SK-N-SH (cell line): ENCODE results near the gene PODN. TPM values are rescaled to one million over a fixed set of nuclear protein-coding genes. Genes with fewer than 3 reads are reported as not detected.

Experiments used
- CTCF ChIA-PET: fragments of 300-600, 350-600 bp; formaldehyde crosslinking; extraction: SDS; loops from one replicate; lab custom pipeline; 2021; lab: Yijun Ruan, JAX
- POLR2A ChIA-PET: fragments of 350-600 bp; sonication (Branson Sonifier 250); formaldehyde crosslinking; extraction: SDS; loops from one replicate; lab custom pipeline; 2020; ENCODE audit warnings: antibody characterized with exemption, inconsistent platforms; lab: Yijun Ruan, JAX
- DNase-seq: peaks from one replicate; pipeline ENCODE4 v3.0.0; 2012
- H2AFZ ChIP-seq: fragments of 200-600 bp; sonication (generic); 2 replicates; pipeline ENCODE4 v1.8.1; 2016; ENCODE audit warnings: antibody characterized with exemption, mild to moderate bottlenecking, low read depth
- H3F3A ChIP-seq: fragments of 200-600 bp; sonication (generic); replicated peaks from 2 replicates; pipeline ENCODE3; 2016; ENCODE audit warnings: antibody characterized with exemption, mild to moderate bottlenecking; ENCODE audit not compliant: insufficient read depth
- H3K27ac ChIP-seq, 2 experiments: fragments of 200-500 bp in 1 of 2; fragments of 200-600 bp in 1 of 2; sonication (Bioruptor generic) in 1 of 2; sonication (generic), shearing (Covaris generic) in 1 of 2; 2 replicates each; pipeline versions ENCODE4 v1.5.1 to v1.6.1; 2014 to 2016; ENCODE audit warnings: low read depth in 2 of 2, inconsistent platforms in 1 of 2, low read length in 1 of 2, mild to moderate bottlenecking in 1 of 2, mixed read lengths in 1 of 2
- H3K27me3 ChIP-seq: fragments of 200-600 bp; sonication (generic), shearing (Covaris generic); 2 replicates; pipeline ENCODE4 v1.6.1; 2016; ENCODE audit warnings: mixed run types; ENCODE audit not compliant: insufficient read depth
- H3K36me3 ChIP-seq, 2 experiments: fragments of 200-500 bp in 1 of 2; fragments of 200-600 bp in 1 of 2; sonication (Bioruptor generic) in 1 of 2; sonication (generic) in 1 of 2; replicated peaks in 1 of 2; 2 replicates each; pipeline versions ENCODE3 to v1.5.1; 2014 to 2016; ENCODE audit warnings: low read length in 1 of 2, mild to moderate bottlenecking in 1 of 2; ENCODE audit not compliant: insufficient read depth in 2 of 2, control insufficient read depth in 1 of 2
- H3K4me1 ChIP-seq, 2 experiments: fragments of 200-500 bp in 1 of 2; fragments of 200-600 bp in 1 of 2; sonication (Bioruptor generic) in 1 of 2; sonication (generic), shearing (Covaris generic) in 1 of 2; 2 replicates each; pipeline versions ENCODE4 v1.5.1 to v1.6.1; 2014 to 2016; ENCODE audit warnings: low read depth in 1 of 2, low read length in 1 of 2, mixed run types in 1 of 2; ENCODE audit not compliant: insufficient read depth in 2 of 2, control insufficient read depth in 1 of 2
- H3K4me2 ChIP-seq: fragments of 200-600 bp; sonication (generic), shearing (Covaris generic); 2 replicates; pipeline ENCODE4 v1.6.1; 2017; ENCODE audit warnings: mixed run types
- H3K4me3 ChIP-seq, 2 experiments: fragments of 200-500 bp in 1 of 2; fragments of 200-600 bp in 1 of 2; sonication (Bioruptor generic) in 1 of 2; sonication (generic), shearing (Covaris generic) in 1 of 2; 2 replicates each; pipeline versions ENCODE4 v1.5.1 to v1.8.1; 2014 to 2016; ENCODE audit warnings: low read depth in 2 of 2, inconsistent platforms in 1 of 2, low read length in 1 of 2, mild to moderate bottlenecking in 1 of 2, mixed read lengths in 1 of 2, moderate library complexity in 1 of 2
- H3K79me2 ChIP-seq: fragments of 200-600 bp; sonication (generic); 2 replicates; pipeline ENCODE4 v1.8.1; 2017; ENCODE audit warnings: mild to moderate bottlenecking; ENCODE audit not compliant: insufficient read depth
- H3K9ac ChIP-seq: fragments of 200-600 bp; sonication (generic); 2 replicates; pipeline ENCODE4 v1.6.1; 2017; ENCODE audit warnings: mixed run types
- H3K9me2 ChIP-seq: fragments of 200-600 bp; sonication (generic); 2 replicates; pipeline ENCODE4 v1.6.1; 2017; ENCODE audit warnings: mixed run types
- H3K9me3 ChIP-seq: fragments of 200-600 bp; sonication (generic); 2 replicates; pipeline ENCODE4 v1.6.1; 2017; ENCODE audit warnings: mixed run types, mild to moderate bottlenecking, moderate library complexity
- H4K20me1 ChIP-seq: fragments of 200-600 bp; sonication (generic); 2 replicates; pipeline ENCODE4 v1.6.1; 2017; ENCODE audit warnings: mild to moderate bottlenecking, mixed run types; ENCODE audit not compliant: insufficient read depth
- EP300 ChIP-seq, 2 experiments: IDR thresholded peaks; 2 replicates each; pipeline versions ENCODE4 v1.4.0 to v1.6.1; 2012; ENCODE audit warnings: borderline replicate concordance in 1 of 2, low read depth in 1 of 2, low read length in 1 of 2
- GABPA ChIP-seq: IDR thresholded peaks from 2 replicates; pipeline ENCODE4 v1.4.0; 2012; ENCODE audit warnings: low read depth, mild to moderate bottlenecking
- GATA2 ChIP-seq: sonication (generic); formaldehyde crosslinking; IDR thresholded peaks from 2 replicates; pipeline ENCODE4 v1.5.0; 2020; ENCODE audit warnings: mild to moderate bottlenecking, missing genetic modification reagents
- JUND ChIP-seq: IDR thresholded peaks from 2 replicates; pipeline ENCODE4 v1.4.0; 2012
- MEF2A ChIP-seq: IDR thresholded peaks from 2 replicates; pipeline ENCODE4 v1.4.0; 2012; ENCODE audit warnings: low read depth, borderline replicate concordance
- MXI1 ChIP-seq: IDR thresholded peaks from 2 replicates; pipeline ENCODE4 v1.6.1; 2012; ENCODE audit warnings: mild to moderate bottlenecking, low read depth, low read length, improper control_type of control experiment
- POLR2AphosphoS5 ChIP-seq: IDR thresholded peaks from 2 replicates; pipeline ENCODE4 v1.6.1; 2012; ENCODE audit warnings: low read depth, low read length
- SIN3A ChIP-seq: IDR thresholded peaks from 2 replicates; pipeline ENCODE4 v1.6.1; 2012; ENCODE audit warnings: low read depth, mild to moderate bottlenecking, low read length, moderate library complexity, borderline replicate concordance
- TAF1 ChIP-seq: IDR thresholded peaks from 2 replicates; pipeline ENCODE4 v1.6.1; 2012; ENCODE audit warnings: low read depth, mild to moderate bottlenecking, low read length, moderate library complexity, borderline replicate concordance
- TCF12 ChIP-seq: IDR thresholded peaks from 2 replicates; pipeline ENCODE4 v1.4.0; 2012
- WGBS: methylation state at CpG from one replicate; pipeline ENCODE4 v1.1.6; 2017; ENCODE audit warnings: low lambda C conversion rate; 5-methylcytosine and 5-hydroxymethylcytosine counted together
- polyA plus RNA-seq, 3 experiments: library from polyadenylated mRNA; depleted of rRNA; stranded (reverse); fragments of >200 nt; gene quantifications; 2 replicates each; pipeline ENCODE4 v1.2.3, GENCODE V29; 2012
- TF ChIP-seq, protein P1 (sequence below): fragments of 200-600 bp; sonication (generic); IDR thresholded peaks from 2 replicates; pipeline ENCODE4 v1.6.1; 2017; ENCODE audit warnings: antibody characterized with exemption, mild to moderate bottlenecking, moderate library complexity
- TF ChIP-seq, protein P2 (sequence below): IDR thresholded peaks from 2 replicates; pipeline ENCODE4 v1.4.0; 2012; ENCODE audit warnings: low read depth, borderline replicate concordance
- TF ChIP-seq, protein P3 (sequence below): fragments of 150-350 bp; IDR thresholded peaks from 2 replicates; pipeline ENCODE4 v1.6.1; 2017; ENCODE audit warnings: antibody characterized with exemption, low read length, low read depth, borderline replicate concordance
- TF ChIP-seq, protein P4 (sequence below): fragments of 150-350 bp; IDR thresholded peaks from 2 replicates; pipeline ENCODE4 v1.6.1; 2016; ENCODE audit warnings: mild to moderate bottlenecking, low read depth, low read length
- TF ChIP-seq, protein P5 (sequence below): IDR thresholded peaks from 2 replicates; pipeline ENCODE4; 2012

PODN gene
- polyA plus RNA-seq, 1 of the 3 experiments (the other 2 are of a cell fraction): 2.0 TPM

DNA sequence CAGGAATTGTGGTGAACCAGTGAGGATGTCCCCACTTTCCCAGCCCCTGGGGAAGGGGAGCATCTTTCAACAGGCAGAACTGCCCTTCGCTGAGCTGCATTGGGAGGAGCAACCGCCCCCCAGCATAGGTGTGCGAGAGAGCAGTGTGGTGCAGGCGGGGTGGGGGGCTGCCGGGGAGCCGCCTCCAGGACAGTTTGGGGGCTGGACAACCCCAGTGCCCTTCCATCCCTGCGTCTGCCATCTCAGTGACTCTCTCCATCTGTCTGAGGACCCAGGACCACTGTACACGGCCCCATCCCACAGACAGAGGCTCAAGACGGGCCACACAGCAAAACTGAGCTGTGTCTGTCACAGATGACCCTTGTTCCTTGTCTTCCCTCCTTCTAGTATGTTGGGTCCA is 14.2 kb downstream of the PODN start:
- Histone ChIP-seq H3K9me2 (no peaks in the 10 kb centered on the region), H3K36me3 (no peaks in the 10 kb centered on the region), H2AFZ (no peak overlapping the region), H3F3A (no peaks in the 10 kb centered on the region), H3K79me2 (no peaks in the 10 kb centered on the region), H3K4me1 (no peaks in the 10 kb centered on the region; a peak in 1 of 4 replicates), H4K20me1 (no peaks in the 10 kb centered on the region), H3K4me3 (no peak overlapping the region), H3K4me2 (no peak overlapping the region), H3K27me3 (no peaks in the 10 kb centered on the region), H3K27ac (no peak overlapping the region), H3K9me3 (no peaks in the 10 kb centered on the region), H3K9ac (no peak overlapping the region)
- TF ChIP-seq POLR2AphosphoS5 (no peak), GATA2 (CRISPR knock-in tag) (no peak), TAF1 (no peak), SIN3A (no peak), TCF12 (no peak), JUND (no peak)
- TF ChIP-seq, protein P1, sequence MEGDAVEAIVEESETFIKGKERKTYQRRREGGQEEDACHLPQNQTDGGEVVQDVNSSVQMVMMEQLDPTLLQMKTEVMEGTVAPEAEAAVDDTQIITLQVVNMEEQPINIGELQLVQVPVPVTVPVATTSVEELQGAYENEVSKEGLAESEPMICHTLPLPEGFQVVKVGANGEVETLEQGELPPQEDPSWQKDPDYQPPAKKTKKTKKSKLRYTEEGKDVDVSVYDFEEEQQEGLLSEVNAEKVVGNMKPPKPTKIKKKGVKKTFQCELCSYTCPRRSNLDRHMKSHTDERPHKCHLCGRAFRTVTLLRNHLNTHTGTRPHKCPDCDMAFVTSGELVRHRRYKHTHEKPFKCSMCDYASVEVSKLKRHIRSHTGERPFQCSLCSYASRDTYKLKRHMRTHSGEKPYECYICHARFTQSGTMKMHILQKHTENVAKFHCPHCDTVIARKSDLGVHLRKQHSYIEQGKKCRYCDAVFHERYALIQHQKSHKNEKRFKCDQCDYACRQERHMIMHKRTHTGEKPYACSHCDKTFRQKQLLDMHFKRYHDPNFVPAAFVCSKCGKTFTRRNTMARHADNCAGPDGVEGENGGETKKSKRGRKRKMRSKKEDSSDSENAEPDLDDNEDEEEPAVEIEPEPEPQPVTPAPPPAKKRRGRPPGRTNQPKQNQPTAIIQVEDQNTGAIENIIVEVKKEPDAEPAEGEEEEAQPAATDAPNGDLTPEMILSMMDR: no peak
- TF ChIP-seq, protein P2, sequence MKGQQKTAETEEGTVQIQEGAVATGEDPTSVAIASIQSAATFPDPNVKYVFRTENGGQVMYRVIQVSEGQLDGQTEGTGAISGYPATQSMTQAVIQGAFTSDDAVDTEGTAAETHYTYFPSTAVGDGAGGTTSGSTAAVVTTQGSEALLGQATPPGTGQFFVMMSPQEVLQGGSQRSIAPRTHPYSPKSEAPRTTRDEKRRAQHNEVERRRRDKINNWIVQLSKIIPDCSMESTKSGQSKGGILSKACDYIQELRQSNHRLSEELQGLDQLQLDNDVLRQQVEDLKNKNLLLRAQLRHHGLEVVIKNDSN: no peak
- TF ChIP-seq, protein P3, sequence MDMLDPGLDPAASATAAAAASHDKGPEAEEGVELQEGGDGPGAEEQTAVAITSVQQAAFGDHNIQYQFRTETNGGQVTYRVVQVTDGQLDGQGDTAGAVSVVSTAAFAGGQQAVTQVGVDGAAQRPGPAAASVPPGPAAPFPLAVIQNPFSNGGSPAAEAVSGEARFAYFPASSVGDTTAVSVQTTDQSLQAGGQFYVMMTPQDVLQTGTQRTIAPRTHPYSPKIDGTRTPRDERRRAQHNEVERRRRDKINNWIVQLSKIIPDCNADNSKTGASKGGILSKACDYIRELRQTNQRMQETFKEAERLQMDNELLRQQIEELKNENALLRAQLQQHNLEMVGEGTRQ: no peak
- CTCF ChIA-PET: interaction anchor here (1.1 kb wide), 1 partner anchor 171 kb away, joined by 3 read pairs; no protein-coding TSS in a partner anchor
- DNase-seq: peak; percentile 17
- POLR2A ChIA-PET: no interaction called here
- WGBS: 89% methylated on average over 9 of the region's 9 CpGs

DNA sequence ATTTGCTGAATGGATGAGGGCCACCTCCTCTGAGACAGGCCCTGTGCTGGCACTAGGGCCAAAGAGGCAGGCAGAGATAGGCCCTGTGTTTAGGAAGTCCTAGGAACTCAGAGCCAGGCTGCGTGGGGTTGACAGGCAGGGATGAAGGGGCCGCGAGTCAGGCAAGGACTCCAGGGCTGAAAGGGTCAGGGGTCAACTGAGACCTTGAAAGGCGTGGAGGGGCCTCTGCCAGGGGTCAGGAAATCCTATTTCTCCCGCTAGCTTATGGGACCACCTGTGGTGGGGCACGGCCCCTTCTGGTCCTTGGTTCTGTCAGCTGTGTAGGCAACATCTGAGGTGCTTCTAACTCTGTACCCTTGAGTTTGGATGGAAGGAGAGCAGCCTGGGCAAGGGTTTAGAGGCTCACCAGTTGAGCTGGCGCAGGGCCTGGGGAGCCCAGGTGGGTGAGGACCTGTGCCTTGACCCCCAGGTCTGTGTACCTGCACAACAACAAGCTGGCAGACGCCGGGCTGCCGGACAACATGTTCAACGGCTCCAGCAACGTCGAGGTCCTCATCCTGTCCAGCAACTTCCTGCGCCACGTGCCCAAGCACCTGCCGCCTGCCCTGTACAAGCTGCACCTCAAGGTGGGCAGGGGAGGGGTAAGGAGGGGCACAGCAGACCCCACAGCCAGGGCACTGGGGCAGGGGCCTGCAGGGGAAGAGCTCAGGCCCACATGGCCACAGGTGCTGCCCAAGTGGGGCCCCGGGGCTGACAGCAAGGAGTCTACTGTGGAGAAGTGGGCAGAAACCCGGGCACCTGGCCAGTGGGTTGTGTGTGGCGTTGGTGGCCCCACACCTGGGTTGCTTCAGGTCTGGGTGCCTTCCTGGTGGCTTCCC is 14.9 kb downstream of the PODN start:
- H4K20me1 ChIP-seq: no peaks in the 10 kb centered on the region
- no peaks in the 10 kb centered on the region for H3K36me3 ChIP-seq
- no peaks in the 10 kb centered on the region for H3K9me3 ChIP-seq
- H3K9ac ChIP-seq: no peak overlapping the region
- ChIA-PET POLR2A (no interaction called here), CTCF (interaction anchor here (1.1 to 2.7 kb wide), 2 partner anchors 14 to 172 kb away, joined by 3 to 7 read pairs; partner anchors contain the start of gene PODN)
- WGBS: 87% methylated on average over 14 of the region's 19 CpGs
- no peak overlapping the region for H3K4me3 ChIP-seq
- H3K4me1 ChIP-seq: no peaks in the 10 kb centered on the region; a peak in 1 of 4 replicates
- no peaks in the 10 kb centered on the region for H3K79me2 ChIP-seq
- H3K27ac ChIP-seq: no peak overlapping the region
- no peak overlapping the region for H2AFZ ChIP-seq
- DNase-seq: peak; percentile 9
- H3K4me2 ChIP-seq: no peak overlapping the region
- TF ChIP-seq GABPA: no peak
- TF ChIP-seq MEF2A: no peak
- TF ChIP-seq, protein P4, sequence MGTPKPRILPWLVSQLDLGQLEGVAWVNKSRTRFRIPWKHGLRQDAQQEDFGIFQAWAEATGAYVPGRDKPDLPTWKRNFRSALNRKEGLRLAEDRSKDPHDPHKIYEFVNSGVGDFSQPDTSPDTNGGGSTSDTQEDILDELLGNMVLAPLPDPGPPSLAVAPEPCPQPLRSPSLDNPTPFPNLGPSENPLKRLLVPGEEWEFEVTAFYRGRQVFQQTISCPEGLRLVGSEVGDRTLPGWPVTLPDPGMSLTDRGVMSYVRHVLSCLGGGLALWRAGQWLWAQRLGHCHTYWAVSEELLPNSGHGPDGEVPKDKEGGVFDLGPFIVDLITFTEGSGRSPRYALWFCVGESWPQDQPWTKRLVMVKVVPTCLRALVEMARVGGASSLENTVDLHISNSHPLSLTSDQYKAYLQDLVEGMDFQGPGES: no peak
- TF ChIP-seq, protein P5, sequence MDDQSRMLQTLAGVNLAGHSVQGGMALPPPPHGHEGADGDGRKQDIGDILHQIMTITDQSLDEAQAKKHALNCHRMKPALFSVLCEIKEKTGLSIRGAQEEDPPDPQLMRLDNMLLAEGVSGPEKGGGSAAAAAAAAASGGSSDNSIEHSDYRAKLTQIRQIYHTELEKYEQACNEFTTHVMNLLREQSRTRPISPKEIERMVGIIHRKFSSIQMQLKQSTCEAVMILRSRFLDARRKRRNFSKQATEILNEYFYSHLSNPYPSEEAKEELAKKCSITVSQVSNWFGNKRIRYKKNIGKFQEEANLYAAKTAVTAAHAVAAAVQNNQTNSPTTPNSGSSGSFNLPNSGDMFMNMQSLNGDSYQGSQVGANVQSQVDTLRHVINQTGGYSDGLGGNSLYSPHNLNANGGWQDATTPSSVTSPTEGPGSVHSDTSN: no peak
- TF ChIP-seq EP300 (IDR thresholded peaks at IDR 0.05; ENCODE audit: borderline replicate concordance in 1 of 2, low read depth in 1 of 2, low read length in 1 of 2): no peak
- no peak for TF ChIP-seq MXI1
- TF ChIP-seq GATA2 (CRISPR knock-in tag): no peak
- H3K27me3 ChIP-seq: no peaks in the 10 kb centered on the region
- no peaks in the 10 kb centered on the region for H3K9me2 ChIP-seq
- no peaks in the 10 kb centered on the region for H3F3A ChIP-seq
